ENCODE data around the gene EVC2. TPM values are rescaled to one million over a fixed set of nuclear protein-coding genes. Genes with fewer than 3 reads are reported as not detected.

EVC2 gene
- total RNA-seq, 2 donors from 2014 or later: 0.49 to 0.93 TPM

GRCh38 chr4:5639556-5639955 lies 68.8 kb downstream of the EVC2 start:
- Histone ChIP-seq H3K27ac (no peak overlapping the region), H3K9ac (ENCODE audit: low read depth in 2 of 2, low read length in 2 of 2) (no peak overlapping the region), H3K4me1 (no peaks in the 10 kb centered on the region), H3K9me3 (no peaks in the 10 kb centered on the region), H3K4me3 (no peak overlapping the region), H3K27me3 (no peaks in the 10 kb centered on the region), H3K36me3 (no peaks in the 10 kb centered on the region)
- no peak for TF ChIP-seq CTCF (IDR thresholded peaks at IDR 0.05)
- DNase-seq: no peak
- intact Hi-C loops (cut with DNase I): no loop called here

DNA sequence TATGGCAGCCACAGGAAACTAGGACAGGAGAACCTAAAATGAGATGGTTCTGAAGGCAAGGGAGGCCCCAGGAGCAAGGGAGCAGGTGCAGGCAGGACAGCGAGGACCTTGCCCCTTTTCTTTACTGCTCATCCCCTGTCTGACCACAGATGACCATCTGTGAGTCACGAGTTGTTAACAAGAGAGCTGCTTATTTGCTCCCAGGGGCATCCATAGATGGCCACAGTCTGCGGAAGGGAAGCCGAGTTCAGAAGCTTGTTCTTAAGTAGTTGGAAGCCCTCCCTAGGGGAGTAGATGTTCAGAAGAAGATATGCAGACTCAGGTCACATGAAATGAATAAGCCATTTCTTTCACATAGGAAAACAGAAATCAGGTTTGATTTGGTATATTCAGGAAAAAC lies 69.4 kb downstream of the EVC2 start:
- Histone ChIP-seq H3K36me3 (no peaks in the 10 kb centered on the region), H3K9ac (ENCODE audit: low read depth in 2 of 2, low read length in 2 of 2) (no peak overlapping the region), H3K27me3 (no peaks in the 10 kb centered on the region), H3K4me3 (no peak overlapping the region), H3K4me1 (no peaks in the 10 kb centered on the region), H3K9me3 (no peaks in the 10 kb centered on the region), H3K27ac (no peak overlapping the region)
- intact Hi-C loops (cut with DNase I): no loop called here
- TF ChIP-seq CTCF (IDR thresholded peaks at IDR 0.05): no peak
- no peak for DNase-seq

GRCh38 chr4:5638316-5638715 lies 70.0 kb downstream of the EVC2 start:
- Histone ChIP-seq H3K9me3 (no peaks in the 10 kb centered on the region), H3K36me3 (no peaks in the 10 kb centered on the region), H3K4me3 (no peak overlapping the region), H3K27me3 (no peaks in the 10 kb centered on the region), H3K4me1 (no peaks in the 10 kb centered on the region), H3K9ac (ENCODE audit: low read depth in 2 of 2, low read length in 2 of 2) (no peak overlapping the region), H3K27ac (no peak overlapping the region)
- intact Hi-C loops (cut with DNase I): no loop called here
- DNase-seq: no peak
- no peak for TF ChIP-seq CTCF (IDR thresholded peaks at IDR 0.05)

DNA sequence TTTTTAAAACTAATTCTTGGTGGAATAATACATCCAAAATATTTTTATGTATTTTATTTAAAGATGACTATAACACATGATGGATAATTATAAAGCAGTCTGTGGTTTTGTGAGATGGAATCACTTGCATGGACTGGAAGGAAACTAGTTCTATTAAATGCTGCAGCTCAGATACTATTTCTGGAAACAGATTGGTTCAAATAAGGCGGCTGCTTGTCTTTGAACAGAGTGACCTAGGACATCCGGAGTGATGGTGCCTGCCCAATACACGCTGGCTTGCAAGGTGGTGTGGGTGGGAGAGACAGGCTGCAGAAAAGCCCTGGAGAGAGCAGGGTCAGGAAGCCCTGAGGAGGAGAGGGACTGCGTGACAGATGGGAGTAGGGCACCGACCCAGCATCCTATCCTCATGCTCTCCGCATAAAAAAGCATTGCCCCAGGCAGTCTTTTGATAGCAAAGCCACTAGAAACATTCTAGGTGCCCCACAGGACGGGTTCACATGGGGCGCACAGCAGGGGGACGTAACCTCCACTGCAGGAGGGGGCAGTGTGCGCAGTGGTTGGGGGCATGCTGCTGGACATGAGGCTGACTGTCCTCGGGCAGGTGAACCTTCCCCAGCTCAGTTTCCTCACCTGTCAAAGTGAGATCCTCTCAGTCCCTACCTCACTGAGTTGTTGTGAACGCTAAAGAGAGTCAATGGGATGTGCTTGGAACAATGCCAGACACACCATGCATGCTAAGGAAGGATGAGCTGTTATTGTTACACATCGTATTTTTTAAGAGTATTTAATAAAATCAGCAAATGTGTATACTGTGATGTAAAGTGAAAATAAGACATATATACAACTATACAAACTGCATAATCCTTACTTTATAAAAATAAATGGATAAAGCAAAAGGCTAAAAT lies 71.3 kb downstream of the EVC2 start:
- no peaks in the 10 kb centered on the region for H3K9me3 ChIP-seq
- no peak for DNase-seq
- intact Hi-C loops (cut with DNase I): no loop called here
- H3K4me3 ChIP-seq: no peak overlapping the region
- H3K27ac ChIP-seq: no peak overlapping the region
- H3K4me1 ChIP-seq: no peaks in the 10 kb centered on the region
- no peaks in the 10 kb centered on the region for H3K27me3 ChIP-seq
- no peak overlapping the region for H3K9ac ChIP-seq (ENCODE audit: low read depth in 2 of 2, low read length in 2 of 2)
- H3K36me3 ChIP-seq: no peaks in the 10 kb centered on the region
- no peak for TF ChIP-seq CTCF (IDR thresholded peaks at IDR 0.05)

- no peak for DNase-seq
- Histone ChIP-seq H3K4me3 (no peak overlapping the region), H3K4me1 (no peaks in the 10 kb centered on the region), H3K9me3 (no peaks in the 10 kb centered on the region), H3K9ac (ENCODE audit: low read depth in 2 of 2, low read length in 2 of 2) (no peak overlapping the region), H3K27ac (no peak overlapping the region), H3K36me3 (no peaks in the 10 kb centered on the region), H3K27me3 (no peaks in the 10 kb centered on the region)
- no peak for TF ChIP-seq CTCF (IDR thresholded peaks at IDR 0.05)
- intact Hi-C loops (cut with DNase I): no loop called here
Measured at GRCh38 chr4:5635826-5636195, 72.5 kb downstream of the EVC2 start.
